IMR-90 (cell line): ENCODE results near the gene NES. TPM values are rescaled to one million over a fixed set of nuclear protein-coding genes. Genes with fewer than 3 reads are reported as not detected.

ENCODE experiments used
- ATAC-seq: fragments of 200-7000 bp; cut with Tn5 transposase; 2 replicates; pipeline ENCODE4 v1.9.1; 2020; ENCODE audit warnings: low read depth, mild to moderate bottlenecking, moderate library complexity
- BruUV-seq: library from RNA; stranded (reverse); fragments of 400-500 nt; replicated peaks from 2 replicates; lab custom pipeline; 2021; lab: Mats Ljungman, UMichigan
- CTCF ChIA-PET: fragments of 300-600 bp; formaldehyde crosslinking; extraction: SDS; loops from one replicate; lab custom pipeline; 2021; ENCODE audit warnings: antibody characterized with exemption; lab: Yijun Ruan, JAX
- POLR2A ChIA-PET: fragments of 300-600 bp; sonication (Branson Sonifier 250); formaldehyde crosslinking; loops from one replicate; lab custom pipeline; 2022; ENCODE audit warnings: antibody characterized with exemption; ENCODE audit not compliant: unreplicated experiment; lab: Charles Lee
- DNase-seq: peaks from one replicate; pipeline ENCODE4 v3.0.0; 2013
- H2AFZ ChIP-seq: replicated peaks from 2 replicates; pipeline ENCODE3; 2013; ENCODE audit warnings: low read length, mild to moderate bottlenecking; ENCODE audit not compliant: poor library complexity
- H2AK5ac ChIP-seq: 2 replicates; pipeline ENCODE4 v1.6.1; 2013; ENCODE audit warnings: low read depth, low read length, inconsistent platforms
- H2AK9ac ChIP-seq: replicated peaks from 2 replicates; pipeline ENCODE3; 2013; ENCODE audit warnings: mild to moderate bottlenecking, low read depth, low read length, moderate library complexity; ENCODE audit not compliant: poor library complexity
- H2BK120ac ChIP-seq: 2 replicates; pipeline ENCODE4 v1.6.1; 2013; ENCODE audit warnings: low read depth, low read length, inconsistent platforms
- H2BK15ac ChIP-seq: 3 replicates; pipeline ENCODE4 v1.6.1; 2013; ENCODE audit warnings: low read depth, low read length, inconsistent platforms
- H2BK20ac ChIP-seq: 2 replicates; pipeline ENCODE4 v1.6.1; 2013; ENCODE audit warnings: low read depth, mild to moderate bottlenecking, inconsistent platforms, low read length, moderate library complexity
- H2BK5ac ChIP-seq: 2 replicates; pipeline ENCODE4 v1.6.1; 2013; ENCODE audit warnings: mild to moderate bottlenecking, low read depth, low read length, inconsistent platforms; ENCODE audit not compliant: poor library complexity, severe bottlenecking
- H3K14ac ChIP-seq: replicated peaks from 2 replicates; pipeline ENCODE4 v1.6.1; 2013; ENCODE audit warnings: low read depth, low read length, inconsistent platforms
- H3K18ac ChIP-seq: 2 replicates; pipeline ENCODE4 v1.6.1; 2013; ENCODE audit warnings: low read depth, low read length, control low read depth
- H3K23ac ChIP-seq: 2 replicates; pipeline ENCODE4 v1.6.1; 2013; ENCODE audit warnings: low read depth, low read length, inconsistent platforms
- H3K27ac ChIP-seq: 2 replicates; pipeline ENCODE4 v1.5.1; 2013; ENCODE audit warnings: mild to moderate bottlenecking, control low read depth, low read length; ENCODE audit not compliant: insufficient read depth
- H3K27me3 ChIP-seq: 2 replicates; pipeline ENCODE4 v1.6.1; 2013; ENCODE audit warnings: low read length; ENCODE audit not compliant: control insufficient read depth, insufficient read depth
- H3K36me3 ChIP-seq: 2 replicates; pipeline ENCODE4 v1.6.1; 2013; ENCODE audit warnings: low read length, mixed read lengths; ENCODE audit not compliant: control insufficient read depth, insufficient read depth
- H3K4ac ChIP-seq: 2 replicates; pipeline ENCODE4 v1.6.1; 2013; ENCODE audit warnings: low read depth, low read length, inconsistent platforms
- H3K4me1 ChIP-seq: 2 replicates; pipeline ENCODE4 v1.6.1; 2013; ENCODE audit warnings: low read length, mixed read lengths; ENCODE audit not compliant: control insufficient read depth, insufficient read depth
- H3K4me2 ChIP-seq: 2 replicates; pipeline ENCODE4 v1.6.1; 2013; ENCODE audit warnings: low read depth, mild to moderate bottlenecking, control low read depth, low read length, moderate library complexity
- H3K4me3 ChIP-seq: 2 replicates; pipeline ENCODE4 v1.5.1; 2013; ENCODE audit warnings: low read depth, mild to moderate bottlenecking, control low read depth, low read length, moderate library complexity; ENCODE audit not compliant: insufficient read depth
- H3K56ac ChIP-seq: 2 replicates; pipeline ENCODE4 v1.6.1; 2013; ENCODE audit warnings: low read length, inconsistent platforms; ENCODE audit not compliant: insufficient read depth; ENCODE audit errors: extremely low read depth
- H3K79me1 ChIP-seq, 2 experiments: 2 replicates each; pipeline ENCODE4 v1.6.1; 2013; ENCODE audit warnings: low read length in 2 of 2, inconsistent platforms in 1 of 2, low read depth in 1 of 2
- H3K9ac ChIP-seq: 2 replicates; pipeline ENCODE4 v1.6.1; 2013; ENCODE audit warnings: low read depth, low read length, control low read depth
- H3K9me1 ChIP-seq: 2 replicates; pipeline ENCODE4 v1.6.1; 2013; ENCODE audit warnings: low read length, inconsistent platforms; ENCODE audit not compliant: insufficient read depth
- H3K9me3 ChIP-seq: 2 replicates; pipeline ENCODE4 v1.6.1; 2013; ENCODE audit warnings: low read length; ENCODE audit not compliant: control insufficient read depth, insufficient read depth
- H4K20me1 ChIP-seq: 2 replicates; pipeline ENCODE4 v1.6.1; 2013; ENCODE audit warnings: low read length, inconsistent platforms; ENCODE audit not compliant: insufficient read depth
- H4K5ac ChIP-seq: 2 replicates; pipeline ENCODE4 v1.6.1; 2013; ENCODE audit warnings: mild to moderate bottlenecking, low read depth, low read length, control low read depth
- H4K8ac ChIP-seq, 2 experiments: 2 replicates each; pipeline ENCODE4 v1.6.1; 2013; ENCODE audit warnings: low read depth in 2 of 2, low read length in 2 of 2, control low read depth in 1 of 2, inconsistent platforms in 1 of 2
- H4K91ac ChIP-seq: 2 replicates; pipeline ENCODE4 v1.6.1; 2013; ENCODE audit warnings: low read depth, low read length, inconsistent platforms; ENCODE audit not compliant: insufficient read depth
- CEBPB ChIP-seq: IDR thresholded peaks from 2 replicates; pipeline ENCODE4 v1.6.1; 2012; ENCODE audit warnings: low read depth, low read length, improper control_type of control experiment
- ELK1 ChIP-seq: fragments of 150-350 bp; IDR thresholded peaks from 2 replicates; pipeline ENCODE4 v1.6.1; 2016; ENCODE audit warnings: low read depth, mild to moderate bottlenecking, low read length, moderate library complexity, borderline replicate concordance
- FOS ChIP-seq: fragments of 150-350 bp; IDR thresholded peaks from 2 replicates; pipeline ENCODE4 v1.6.1; 2016; ENCODE audit warnings: low read depth, low read length
- MAZ ChIP-seq: IDR thresholded peaks from 2 replicates; pipeline ENCODE4 v1.6.1; 2012; ENCODE audit warnings: low read depth, mild to moderate bottlenecking, low read length, improper control_type of control experiment, moderate library complexity, borderline replicate concordance
- MXI1 ChIP-seq: IDR thresholded peaks from 2 replicates; pipeline ENCODE4 v1.6.1; 2012; ENCODE audit warnings: low read depth, mild to moderate bottlenecking, low read length, moderate library complexity, borderline replicate concordance
- NFE2L2 ChIP-seq: fragments of 150-350 bp; IDR thresholded peaks from 2 replicates; pipeline ENCODE4 v1.6.1; 2016; ENCODE audit warnings: low read depth, mild to moderate bottlenecking, low read length
- POLR2A ChIP-seq: IDR thresholded peaks from 2 replicates; pipeline ENCODE4 v1.6.1; 2012; ENCODE audit warnings: mild to moderate bottlenecking, low read depth, low read length
- RFX5 ChIP-seq: IDR thresholded peaks from 2 replicates; pipeline ENCODE4 v1.8.0; 2012; ENCODE audit warnings: low read depth, mild to moderate bottlenecking, low read length, moderate library complexity
- SMC3 ChIP-seq: fragments of 150-350 bp; IDR thresholded peaks from 2 replicates; pipeline ENCODE4 v1.6.1; 2016; ENCODE audit warnings: low read depth, mild to moderate bottlenecking, antibody characterized with exemption, low read length, moderate library complexity
- WGBS, 2 experiments: methylation state at CpG; one replicate each; pipeline versions ENCODE4 v1.1.5 to v1.1.7; 2013; ENCODE audit warnings: missing lambda C conversion rate in 2 of 2; ENCODE audit not compliant: insufficient read length in 1 of 2; ENCODE audit errors: extremely low coverage in 2 of 2; 5-methylcytosine and 5-hydroxymethylcytosine counted together
- dilution Hi-C: fragments of 300-500 bp; cut with HindIII; formaldehyde crosslinking; loops from one replicate; pipeline ENCODE4 v1.14.3; 2018; ENCODE audit warnings: low sequenced_read_pairs; ENCODE audit not compliant: unreplicated experiment
- in situ Hi-C: fragments of 300-500 bp; cut with MboI; formaldehyde crosslinking; loops from 3 replicates; pipeline ENCODE4 v1.14.3; 2019; ENCODE audit warnings: low sequenced_read_pairs, inconsistent platforms, mixed read lengths
- intact Hi-C: fragments of 100-400 bp; cut with micrococcal nuclease; formaldehyde crosslinking; loops from 2 replicates; pipeline ENCODE4 v1.10.0; 2022
- polyA plus RNA-seq, 3 experiments: library from polyadenylated mRNA; depleted of rRNA; stranded (reverse); fragments of >200 nt; gene quantifications; 2 replicates each; pipeline ENCODE4 v1.2.3, GENCODE V29; 2012; ENCODE audit warnings: low replicate concordance in 1 of 3
- total RNA-seq: library from RNA; depleted of rRNA; stranded (reverse); fragments of >200 nt; gene quantifications from 2 replicates; pipeline ENCODE4 v1.2.3, GENCODE V29; 2012

NES gene
- total and polyA plus RNA-seq, 2 of the 4 experiments (the other 2 are of a cell fraction), result 25.3 to 40.1 TPM

GRCh38 chr1:156640842-156641706, 36.1 kb downstream of the NES start (continued):
- TF ChIP-seq CEBPB (no peak), FOS (no peak)

GRCh38 chr1:156639601-156640101, 37.6 kb downstream of the NES start:
- Histone ChIP-seq H2BK5ac (no peak overlapping the region), H3K56ac (no peak overlapping the region), H3K9me3 (0 out of 2 replicates have a peak, but pooled peaks cover 1% of the 10 kb centered on the region), H2BK15ac (no peak overlapping the region), H3K36me3 (no peaks in the 10 kb centered on the region), H3K4me1 (no peaks in the 10 kb centered on the region; the same call in 1 of the 2 replicates), H3K4ac (no peak overlapping the region), H4K20me1 (peaks cover 11% of the 10 kb centered on the region; the same call in 1 of the 2 replicates), H2AK9ac (no peak overlapping the region), H2AK5ac (no peak overlapping the region), H3K18ac (no peak overlapping the region), H3K79me1 (no peaks in the 10 kb centered on the region), H2AFZ (no peak overlapping the region), H3K23ac (no peak overlapping the region), H3K9me1 (no peaks in the 10 kb centered on the region), H4K5ac (no peak overlapping the region), H2BK120ac (no peak overlapping the region), H4K91ac (no peak overlapping the region), H3K27me3 (peaks cover 87% of the 10 kb centered on the region), H3K4me2 (no peak overlapping the region), H3K14ac (no peak overlapping the region), H4K8ac (no peak overlapping the region), H2BK20ac (no peak overlapping the region), H3K9ac (no peak overlapping the region), H3K27ac (no peak overlapping the region), H3K4me3 (no peak overlapping the region)
- WGBS, 2 experiments, result 32% methylated on average over 3 of the region's 6 CpGs; no CpG with 5 or more reads in 1 of the 2 experiments
- CTCF ChIA-PET, result interaction anchor here (0.6 kb wide), 1 partner anchor 38 kb away, joined by 3 read pairs; the partner anchor contains the start of gene NES
- no peak for ATAC-seq
- BruUV-seq, result no TSS peak
- POLR2A ChIA-PET, result no interaction called here
- TF ChIP-seq RFX5 (no peak), ELK1 (no peak), POLR2A (no peak), NFE2L2 (no peak), CEBPB (no peak), MXI1 (no peak), SMC3 (no peak), MAZ (no peak)
- dilution Hi-C loops (no loop called here), intact Hi-C loops (no loop called here), in situ Hi-C loops (no loop called here)
- DNase-seq, result no peak
